ENCODE data around the gene C3orf38. TPM values are rescaled to one million over a fixed set of nuclear protein-coding genes. Genes with fewer than 3 reads are reported as not detected.

The C3orf38 gene
- 6.6 and 19.5 TPM in 2 replicates for total RNA-seq (2011; cell fraction: chromatin; rRNA removed; ENCODE audit: low replicate concordance)
- total RNA-seq (2011; cell fraction: nucleolus; rRNA removed), result 7.5 and 7.9 TPM in 2 replicates
- 15.0 and 15.5 TPM in 2 replicates for total RNA-seq (2011; cell fraction: nucleoplasm; rRNA removed)
- total RNA-seq (2014; rRNA removed) (11.9 and 13.8 TPM in 2 replicates), total RNA-seq (2014; rRNA removed; fragmentation: Illumina TruSeq; extraction: Trizol) (17.6 and 18.4 TPM in 2 replicates), total RNA-seq (2015; rRNA removed; fragmentation: Illumina TruSeq; extraction: Trizol) (21.2 and 22.1 TPM in 2 replicates), total RNA-seq (2021) (11.5 and 13.7 TPM in 2 replicates), polyA plus RNA-seq (2011; rRNA removed) (12.4 and 16.2 TPM in 2 replicates), polyA plus RNA-seq (2014; fragmentation: Illumina TruSeq; extraction: Trizol) (14.0 and 16.3 TPM in 2 replicates), polyA plus RNA-seq (2014; fragmentation: Nextera tagmentation; extraction: Ambion mirVana) (10 to 100 TPM; 15.1 to 20.6 TPM), polyA plus RNA-seq (2014; rRNA removed) (8.7 and 10.7 TPM in 2 replicates), polyA minus RNA-seq (2011; rRNA and poly(A)+ RNA removed) (22.9 and 26.1 TPM in 2 replicates), Bru-seq, nascent RNA (percentile 82 among the genes with signal in this experiment), BruChase-seq, experiment 1, labeled RNA remaining after a 2-hour chase (percentile 87 among the genes with signal in this experiment), BruChase-seq, experiment 2, labeled RNA remaining after a 6-hour chase (percentile 89 among the genes with signal in this experiment)
- 3.8 and 5.7 TPM in 2 replicates for polyA plus RNA-seq (2011; cell fraction: cytosol; rRNA removed)
- 3.5 and 6.3 TPM in 2 replicates for polyA plus RNA-seq (2011; cell fraction: nucleus; rRNA removed)
- 7.9 and 8.6 TPM in 2 replicates for polyA plus RNA-seq (2012)
- 10.2 and 12.9 TPM in 2 replicates for polyA minus RNA-seq (2011; cell fraction: cytosol; rRNA and poly(A)+ RNA removed)
- 9.4 and 22.1 TPM in 2 replicates for polyA minus RNA-seq (2011; cell fraction: nucleus; rRNA and poly(A)+ RNA removed)
- long read RNA-seq, experiment 1, transcript C3orf38-201 (3 exons, 2,633 nt), result major isoform, 45 of 54 reads
- long read RNA-seq, experiment 1, partial matches to known transcripts, result 2 of 54 reads
- long read RNA-seq, experiment 1, other reads (novel, unspliced or antisense), result 6 of 54 reads
- long read RNA-seq, experiment 2, partial matches to known transcripts, result 1 of 8 reads
- long read RNA-seq, experiment 2, other reads (novel, unspliced or antisense), result 4 of 8 reads
- long read RNA-seq, experiment 3, transcript C3orf38-201 (3 exons, 2,633 nt), result major isoform, 15 of 18 reads
- long read RNA-seq, experiment 3, partial matches to known transcripts, result 0 of 18 reads
- long read RNA-seq, experiment 3, other reads (novel, unspliced or antisense), result 3 of 18 reads

DNA sequence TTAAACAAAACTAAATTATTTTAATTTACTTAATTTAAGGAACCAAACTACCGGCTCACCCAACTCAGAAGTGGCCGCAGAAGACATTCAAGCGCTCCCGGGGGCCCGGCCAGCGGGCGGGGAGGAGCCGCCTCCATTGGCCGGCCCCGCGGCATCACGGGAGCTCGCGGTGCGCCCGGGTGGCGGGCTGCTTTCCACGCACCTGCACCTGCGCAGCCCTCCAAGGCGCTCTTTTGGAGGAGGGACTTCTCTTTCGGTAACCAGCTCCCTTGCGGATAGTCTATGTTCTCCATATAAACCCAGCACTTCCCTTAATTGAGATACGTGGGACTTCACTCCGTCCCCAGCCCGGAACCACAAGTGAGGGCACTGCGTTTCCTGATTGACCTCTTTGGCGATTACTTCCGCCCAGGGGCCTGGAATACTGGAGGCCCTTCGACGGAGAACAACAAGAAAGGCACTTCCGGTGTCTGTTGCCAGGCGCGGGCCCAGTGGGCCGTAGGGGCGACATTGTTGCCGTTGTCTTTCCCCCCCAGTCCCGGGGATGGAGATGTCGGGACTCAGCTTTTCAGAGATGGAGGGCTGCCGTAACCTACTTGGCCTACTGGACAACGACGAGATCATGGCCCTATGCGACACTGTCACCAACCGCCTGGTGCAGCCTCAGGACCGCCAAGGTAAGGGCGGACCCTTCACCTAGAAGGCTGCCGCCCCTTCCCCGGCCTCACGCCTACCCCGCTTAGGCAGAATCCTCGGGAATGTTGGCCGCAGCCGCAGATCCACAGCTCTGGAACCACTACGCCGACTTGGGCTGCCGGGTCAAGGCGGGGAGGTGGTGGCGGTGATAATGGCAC lies at the start of gene C3orf38:
Gene C3orf38 (plus strand): TSS at position 451 of the 854 bp plus-strand sequence. CDS start 94 bp downstream, at position 545.
- Histone ChIP-seq H3K27me3 (ENCODE audit: control insufficient read depth in 2 of 2, insufficient read depth in 2 of 2, low read length in 2 of 2) (no peaks in the 10 kb centered on the region), H3K9me1 (ENCODE audit: control insufficient read depth, insufficient read depth, low read length) (no peaks in the 10 kb centered on the region), H3K4me1 (replicated peaks in 1 of 2; ENCODE audit: control insufficient read depth in 2 of 2, insufficient read depth in 2 of 2, low read length in 2 of 2) (peaks cover 5 to 8% of the 10 kb centered on the region in 2 experiments; a peak in 2 of 5 replicates), H3K4me2 (ENCODE audit: insufficient read depth, low read length) (peak within 1 kb of the TSS; percentile 90), H3K36me3 (ENCODE audit: control insufficient read depth, insufficient read depth, low read length) (peaks cover 16% of the 10 kb centered on the region), H3K4me3 (peak within 1 kb of the TSS; percentile 93), H3K9me3 (replicated peaks; ENCODE audit: control insufficient read depth, insufficient read depth, low read depth, low read length) (no peaks in the 10 kb centered on the region), H3K79me2 (ENCODE audit: control insufficient read depth, insufficient read depth, low read length) (peaks cover 78% of the 10 kb centered on the region), H4K20me1 (replicated peaks; ENCODE audit: control insufficient read depth, insufficient read depth, low read length) (no peaks in the 10 kb centered on the region), H3K9ac (ENCODE audit: insufficient read depth in 1 of 2, low read depth in 2 of 2, low read length in 2 of 2) (peak within 1 kb of the TSS; percentile 91 to 96), H3K27ac (ENCODE audit: extremely low read depth, low read depth, low read length) (peak within 1 kb of the TSS; percentile 99), H2AFZ (ENCODE audit: low read depth, low read length) (peak within 1 kb of the TSS; percentile 98)
- intact Hi-C loops (cut with micrococcal nuclease), result loop anchor here (2.0 to 10.0 kb wide), 2 partner anchors 91 to 355 kb away; partner anchors contain the start of genes CGGBP1, HTR1F and ZNF654
- CTCF ChIA-PET (ENCODE audit: low intra/inter-chr PET ratio), result no interaction called here
- BruUV-seq (replicated peaks), result no TSS peak
- DNase-seq (ENCODE audit: extremely low read depth in 1 of 4, low spot score in 3 of 4) (peak; percentile 69 to 90 (median 76)), ATAC-seq (peak; percentile 91), FAIRE-seq (peak; percentile 82)
- under 1% methylated on average over 38 of the region's 57 CpGs for WGBS (ENCODE audit: insufficient coverage, low coverage, missing lambda C conversion rate)
- in situ Hi-C loops (cut with MboI), result no loop called here
- POLR2A ChIA-PET, result interaction anchor here (0.6 to 1.3 kb wide), 6 partner anchors 17 to 1430 kb away, joined by 3 to 7 read pairs (median 4); no protein-coding TSS in a partner anchor
- TF ChIP-seq, protein P1, sequence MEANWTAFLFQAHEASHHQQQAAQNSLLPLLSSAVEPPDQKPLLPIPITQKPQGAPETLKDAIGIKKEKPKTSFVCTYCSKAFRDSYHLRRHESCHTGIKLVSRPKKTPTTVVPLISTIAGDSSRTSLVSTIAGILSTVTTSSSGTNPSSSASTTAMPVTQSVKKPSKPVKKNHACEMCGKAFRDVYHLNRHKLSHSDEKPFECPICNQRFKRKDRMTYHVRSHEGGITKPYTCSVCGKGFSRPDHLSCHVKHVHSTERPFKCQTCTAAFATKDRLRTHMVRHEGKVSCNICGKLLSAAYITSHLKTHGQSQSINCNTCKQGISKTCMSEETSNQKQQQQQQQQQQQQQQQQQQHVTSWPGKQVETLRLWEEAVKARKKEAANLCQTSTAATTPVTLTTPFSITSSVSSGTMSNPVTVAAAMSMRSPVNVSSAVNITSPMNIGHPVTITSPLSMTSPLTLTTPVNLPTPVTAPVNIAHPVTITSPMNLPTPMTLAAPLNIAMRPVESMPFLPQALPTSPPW (CRISPR knock-in tag; IDR thresholded peaks at IDR 0.05), result peak; percentile 41; the same call in 1 of the 2 replicates
- peak; percentile 80 for TF ChIP-seq TAF1 (IDR thresholded peaks at IDR 0.05; ENCODE audit: control insufficient read depth, extremely low read depth, insufficient read depth, low read length, severe bottlenecking)
